Subcutaneous abdominal adipose tissue (tissue), 5 donors: ENCODE measurements around the gene CDKL2.
A peak's percentile ranks its signal among the peaks of the same experiment; 100 is the strongest.

ENCODE experiments used
- H3K27ac ChIP-seq: one replicate; pipeline ENCODE4 v1.7.0; 2013; ENCODE audit warnings: low read depth, mild to moderate bottlenecking, inconsistent platforms, low read length, moderate library complexity
- H3K27me3 ChIP-seq, 5 donors: one replicate each; pipeline ENCODE4 v1.7.0; 2013; ENCODE audit warnings: low read length in 5 of 5, inconsistent platforms in 1 of 5; ENCODE audit not compliant: control insufficient read depth in 5 of 5, insufficient read depth in 4 of 5
- H3K36me3 ChIP-seq, 5 donors: one replicate each; pipeline ENCODE4 v1.7.0; 2013; ENCODE audit warnings: low read length in 5 of 5; ENCODE audit not compliant: control insufficient read depth in 5 of 5, insufficient read depth in 5 of 5
- H3K4me1 ChIP-seq, 5 donors: one replicate each; pipeline ENCODE4 v1.7.0; 2013; ENCODE audit warnings: low read length in 5 of 5, mild to moderate bottlenecking in 3 of 5, moderate library complexity in 1 of 5; ENCODE audit not compliant: control insufficient read depth in 5 of 5, insufficient read depth in 5 of 5
- H3K4me3 ChIP-seq, 5 donors: one replicate each; pipeline ENCODE4 v1.7.0; 2013; ENCODE audit warnings: low read length in 5 of 5, low read depth in 1 of 5
- H3K9ac ChIP-seq, 5 donors: one replicate each; pipeline ENCODE4 v1.7.0; 2013; ENCODE audit warnings: low read length in 5 of 5, mild to moderate bottlenecking in 4 of 5, moderate library complexity in 3 of 5
- H3K9me3 ChIP-seq, 5 donors: one replicate each; pipeline ENCODE4 v1.7.0; 2013; ENCODE audit warnings: low read length in 5 of 5; ENCODE audit not compliant: control insufficient read depth in 5 of 5
- donor health status: healthy.
- donor health status: healthy.
- donor health status: healthy.
- donor health status: healthy.
- donor health status: healthy.

Gene CDKL2

DNA sequence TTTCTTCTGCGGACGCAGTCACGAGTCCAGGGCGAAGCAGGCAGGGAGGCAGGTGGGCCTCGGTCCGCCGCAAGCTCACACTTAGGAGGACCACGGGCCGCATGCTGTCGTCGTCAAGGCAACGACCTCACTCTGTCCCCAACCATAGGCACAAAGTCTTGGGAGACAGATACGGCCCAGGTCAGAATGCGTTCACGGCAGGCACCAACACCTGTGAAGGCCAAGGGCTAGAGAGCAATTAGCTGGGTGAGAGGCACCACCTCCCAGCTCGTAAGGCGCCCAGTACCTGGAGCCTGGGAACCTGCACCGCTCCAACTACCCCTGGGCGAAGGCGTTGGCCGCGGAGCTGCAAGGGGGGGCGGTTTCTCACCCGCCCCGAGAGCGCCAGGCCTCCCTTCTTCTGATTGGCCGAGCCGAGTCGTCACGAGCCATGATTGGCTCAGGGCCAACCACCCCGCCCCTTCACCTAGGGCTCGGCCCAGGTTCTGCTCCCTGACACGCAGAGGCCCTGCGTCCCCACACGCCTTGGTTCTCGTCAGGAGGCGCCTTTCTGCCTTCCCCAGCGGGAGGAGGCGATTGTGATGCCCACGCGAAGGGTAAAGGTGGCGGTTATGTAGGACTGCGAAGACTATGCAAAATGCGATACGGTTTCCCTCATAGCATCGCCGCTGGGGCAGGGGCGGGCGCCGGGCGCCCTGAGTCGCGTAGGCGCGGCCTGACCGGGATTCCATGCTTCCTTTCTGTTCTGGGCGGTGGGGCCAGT, at the start of gene CDKL2:
CDKL2 (minus strand) TSS at position 355 of the 763 bp plus-strand sequence. CDS start 4,540 bp downstream, outside the sequence.
- peak within 1 kb of the TSS; percentile 43 to 78 (median 63) for H3K9ac ChIP-seq
- peaks cover 2 to 14% (median 13%) of the 10 kb centered on the region in 5 donors for H3K4me1 ChIP-seq
- no peak within 1 kb of the TSS for H3K27ac ChIP-seq

DNA sequence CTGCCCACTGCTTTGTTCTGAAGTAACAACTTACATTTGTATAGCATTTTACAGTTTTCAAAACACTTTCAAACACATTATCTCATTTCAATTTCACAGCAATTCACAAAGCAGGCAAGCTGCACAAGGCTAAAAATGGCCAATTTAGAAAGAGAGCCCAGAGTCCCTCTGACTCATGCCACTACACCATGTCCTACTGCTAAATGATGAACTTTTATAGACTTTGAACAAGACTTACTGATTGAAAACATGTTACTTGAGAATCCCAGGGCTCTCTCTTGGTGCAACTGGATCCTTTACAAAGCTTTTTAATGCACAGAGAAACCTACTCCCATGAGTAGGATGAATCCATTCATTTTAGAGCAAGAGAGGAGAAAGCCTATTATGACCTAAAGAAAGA, 48.6 kb upstream of the CDKL2 start:
- Histone ChIP-seq H3K27ac (no peak overlapping the region), H3K27me3 (no peaks in the 10 kb centered on the region), H3K36me3 (no peaks in the 10 kb centered on the region), H3K9ac (no peak overlapping the region), H3K4me3 (no peak overlapping the region), H3K9me3 (no peaks in the 10 kb centered on the region), H3K4me1 (peaks cover 1 to 4% (median 3%) of the 10 kb centered on the region in 5 donors)

More for the DNA sequence above, at the start of gene CDKL2:
- H3K36me3 ChIP-seq, result no peaks in the 10 kb centered on the region
- no peaks in the 10 kb centered on the region for H3K27me3 ChIP-seq
- H3K9me3 ChIP-seq, result no peaks in the 10 kb centered on the region
- peak within 1 kb of the TSS; percentile 72 to 92 (median 83) for H3K4me3 ChIP-seq

DNA sequence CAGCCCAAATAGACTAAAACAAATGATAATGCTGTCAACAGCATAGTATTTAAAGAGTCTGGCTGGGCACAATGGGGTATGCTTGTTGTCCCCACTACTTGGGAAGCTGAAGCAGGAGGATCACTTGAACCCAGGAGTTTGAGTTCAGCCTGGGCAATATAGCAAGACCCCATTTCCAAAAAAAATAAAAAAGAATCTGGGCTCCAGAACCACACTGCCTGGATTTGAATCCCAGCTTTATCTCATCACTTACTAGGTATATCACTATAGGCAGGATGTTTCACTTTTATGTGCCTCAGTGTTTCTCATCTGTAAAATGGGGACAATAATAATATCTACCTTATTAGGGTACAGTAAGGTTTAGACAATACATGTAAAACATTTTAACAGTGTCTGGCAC, 48.1 kb upstream of the CDKL2 start:
- Histone ChIP-seq H3K9ac (no peak overlapping the region), H3K9me3 (no peaks in the 10 kb centered on the region), H3K27ac (no peak overlapping the region), H3K36me3 (no peaks in the 10 kb centered on the region), H3K4me1 (peaks cover 4 to 9% (median 7%) of the 10 kb centered on the region in 5 donors), H3K27me3 (no peaks in the 10 kb centered on the region), H3K4me3 (no peak overlapping the region)

DNA sequence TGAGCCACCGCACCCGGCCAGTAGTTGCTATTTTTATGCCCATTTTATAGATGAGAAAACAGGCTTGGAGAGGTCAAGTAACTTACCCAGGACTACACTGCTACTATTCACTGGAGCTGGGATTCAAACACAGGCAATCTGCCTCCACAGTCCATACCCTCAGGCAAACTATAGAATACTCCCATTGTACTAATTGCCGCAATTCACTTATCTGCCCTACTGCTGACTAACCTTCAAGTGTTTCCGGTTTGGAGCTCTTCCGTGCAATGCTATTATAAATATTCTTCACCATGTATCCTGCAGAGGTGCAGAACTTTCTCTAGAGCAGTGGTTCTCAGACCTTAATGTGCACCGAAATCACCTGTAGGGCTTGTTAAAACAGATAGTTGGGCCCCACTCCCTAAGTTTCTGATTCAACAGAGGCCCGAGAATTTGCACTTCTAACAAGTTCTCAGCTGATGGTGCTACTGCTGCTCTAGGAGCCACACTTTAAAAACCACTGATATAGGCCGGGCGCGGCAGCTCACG, 44.7 kb upstream of the CDKL2 start:
- H3K9ac ChIP-seq, result no peak overlapping the region

DNA sequence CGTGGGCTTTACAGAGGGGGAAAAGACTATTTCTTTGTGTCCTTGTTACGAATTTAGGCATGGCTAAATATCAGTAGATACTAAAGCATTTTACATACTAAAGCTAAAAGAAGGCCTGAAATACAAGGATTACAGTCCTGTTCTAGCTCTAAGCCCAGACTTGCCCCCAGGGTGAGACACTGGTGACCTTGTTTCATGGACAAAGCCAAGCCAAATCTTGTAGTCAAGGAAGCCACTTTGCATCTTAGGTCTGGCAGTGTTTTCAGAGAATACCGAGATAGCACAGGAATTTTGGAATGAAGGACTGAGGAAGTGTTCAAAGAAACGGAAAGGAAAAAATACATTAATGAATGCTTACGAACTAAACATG, 43.6 kb upstream of the CDKL2 start:
- Histone ChIP-seq H3K4me1 (peaks cover 7 to 31% (median 24%) of the 10 kb centered on the region in 5 donors), H3K4me3 (peak overlapping the region; percentile 81 to 100 (median 99)), H3K9ac (peak overlapping the region; percentile 79 to 94 (median 85)), H3K27ac (peak overlapping the region; percentile 95), H3K27me3 (no peaks in the 10 kb centered on the region), H3K9me3 (no peaks in the 10 kb centered on the region), H3K36me3 (no peaks in the 10 kb centered on the region)

More for the DNA sequence above, 44.7 kb upstream of the CDKL2 start:
- Histone ChIP-seq H3K27ac (no peak overlapping the region), H3K9me3 (no peaks in the 10 kb centered on the region), H3K4me1 (peaks cover 7 to 31% (median 22%) of the 10 kb centered on the region in 5 donors), H3K36me3 (no peaks in the 10 kb centered on the region), H3K4me3 (no peak overlapping the region), H3K27me3 (no peaks in the 10 kb centered on the region)

DNA sequence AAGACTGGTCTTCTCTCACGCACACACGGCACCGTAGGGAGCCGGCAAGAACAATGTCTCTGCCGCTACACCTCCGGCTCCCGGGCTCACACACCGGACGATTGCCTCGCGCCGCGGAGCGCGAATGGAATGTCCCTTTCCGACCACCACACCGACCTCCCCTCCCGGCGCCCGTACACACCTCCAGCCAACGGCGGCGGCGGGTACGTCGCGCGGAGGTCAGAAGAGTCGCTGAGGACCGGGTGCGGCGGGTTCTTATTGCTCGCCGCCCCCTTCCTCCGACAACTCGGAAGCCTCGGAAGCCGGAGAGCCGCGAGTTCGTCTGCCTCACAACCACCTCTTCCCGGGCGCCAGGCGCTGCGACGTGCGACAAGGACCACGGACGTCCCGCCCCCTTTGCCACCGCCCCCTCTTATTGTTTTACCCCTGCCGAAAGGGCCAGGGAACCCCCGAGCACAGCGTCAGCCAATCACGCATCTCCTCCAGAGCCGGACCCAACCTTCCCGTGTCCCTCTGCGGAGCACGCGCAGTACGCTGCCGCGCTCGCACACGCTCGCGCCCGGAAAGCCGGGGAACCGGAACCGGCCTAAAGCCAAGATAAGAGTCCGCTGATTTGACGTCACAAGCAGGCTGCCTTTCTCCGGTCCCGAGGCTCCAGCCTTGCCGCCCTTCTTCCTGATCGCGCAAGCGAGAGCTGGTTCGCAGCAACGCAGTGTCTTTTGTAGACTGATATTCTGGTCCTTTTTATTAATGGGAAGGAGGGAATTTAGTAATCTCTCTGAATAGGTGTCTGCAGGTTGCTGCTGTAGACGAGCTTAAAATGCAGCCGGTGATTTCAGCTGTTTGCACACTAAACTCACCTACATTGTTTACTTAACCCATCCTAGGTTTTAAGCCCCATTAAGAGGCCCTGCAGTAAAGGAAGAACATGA, 43.0 kb upstream of the CDKL2 start, which contains the start of gene G3BP2:
G3BP2 (minus strand) TSS at position 385 of the 932 bp plus-strand sequence. CDS start 11,386 bp downstream, outside the sequence.
- peak within 1 kb of the TSS; percentile 92 to 96 (median 93) for H3K9ac ChIP-seq
- H3K4me3 ChIP-seq, result peak within 1 kb of the TSS; percentile 94 to 100 (median 99)
- H3K36me3 ChIP-seq, result no peaks in the 10 kb centered on the region
- no peaks in the 10 kb centered on the region for H3K9me3 ChIP-seq
- H3K27me3 ChIP-seq, result no peaks in the 10 kb centered on the region
- peak within 1 kb of the TSS; percentile 95 for H3K27ac ChIP-seq
- peaks cover 7 to 31% (median 24%) of the 10 kb centered on the region in 5 donors for H3K4me1 ChIP-seq

DNA sequence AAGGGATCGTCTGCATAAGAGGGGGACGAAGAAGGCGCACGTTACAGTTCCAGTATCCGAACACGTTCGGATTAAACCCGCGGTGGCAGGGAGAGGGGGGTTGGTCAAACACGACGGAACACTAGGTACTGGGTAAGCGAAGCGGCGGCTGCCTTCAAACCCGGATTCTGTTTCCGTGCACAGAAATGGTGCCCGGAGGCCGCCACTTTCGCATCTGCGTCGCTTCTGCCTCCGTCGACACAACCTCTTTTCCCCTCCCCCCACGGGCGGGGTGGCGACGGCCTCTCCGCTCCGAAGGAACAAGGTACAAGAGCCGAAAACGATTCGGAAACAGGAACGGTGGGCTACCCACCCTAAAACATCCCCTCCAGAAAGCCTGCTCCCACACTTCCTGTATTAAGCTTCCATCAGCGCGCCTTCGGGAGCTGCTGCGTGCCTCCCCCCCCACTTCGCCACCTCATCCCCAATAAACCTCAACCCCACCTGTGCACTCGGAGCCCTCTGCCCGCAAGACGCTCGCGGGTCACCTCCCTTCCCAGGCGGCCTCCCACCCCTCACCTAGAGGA, 42.2 kb upstream of the CDKL2 start:
- peak overlapping the region; percentile 95 for H3K27ac ChIP-seq
- no peaks in the 10 kb centered on the region for H3K27me3 ChIP-seq
- no peaks in the 10 kb centered on the region for H3K36me3 ChIP-seq
- peak overlapping the region; percentile 94 to 100 (median 99) for H3K4me3 ChIP-seq
- no peaks in the 10 kb centered on the region for H3K9me3 ChIP-seq
- peak overlapping the region; percentile 84 to 96 (median 92) for H3K9ac ChIP-seq
- peaks cover 7 to 31% (median 24%) of the 10 kb centered on the region in 5 donors for H3K4me1 ChIP-seq

DNA sequence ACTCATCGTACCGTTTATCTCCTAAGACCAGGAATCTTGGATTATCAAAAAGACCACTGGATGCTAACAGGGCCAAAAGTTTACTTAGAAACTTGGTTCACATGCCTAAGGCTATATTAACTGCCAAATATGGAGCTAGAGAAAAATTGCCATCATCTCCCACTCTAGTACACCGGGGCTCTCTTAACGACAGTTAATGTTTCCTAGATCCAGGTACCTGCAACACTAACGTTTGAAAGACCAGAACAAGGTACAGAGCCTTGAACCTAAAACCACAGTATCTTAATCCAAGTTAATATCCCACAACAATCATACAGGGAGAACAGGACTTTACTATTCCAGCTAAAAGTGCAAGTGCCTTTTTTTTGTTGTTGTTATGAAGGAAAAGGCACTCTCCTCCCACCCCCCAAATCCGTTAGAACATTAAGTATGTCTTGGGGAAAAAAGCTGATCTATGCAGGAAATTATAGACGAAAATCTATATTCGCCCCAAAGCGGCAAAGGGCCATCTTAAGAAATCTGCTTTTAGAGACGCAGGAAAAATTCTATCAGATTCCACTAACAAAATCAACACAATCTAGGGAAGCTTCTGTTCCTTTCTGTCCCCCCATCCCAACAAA, 41.6 kb upstream of the CDKL2 start:
- Histone ChIP-seq H3K36me3 (no peaks in the 10 kb centered on the region), H3K27ac (peak overlapping the region; percentile 95), H3K9ac (peak overlapping the region; percentile 84 to 96 (median 92)), H3K4me1 (peaks cover 7 to 31% (median 24%) of the 10 kb centered on the region in 5 donors), H3K4me3 (peak overlapping the region; percentile 94 to 100 (median 99)), H3K9me3 (no peaks in the 10 kb centered on the region), H3K27me3 (no peaks in the 10 kb centered on the region)

DNA sequence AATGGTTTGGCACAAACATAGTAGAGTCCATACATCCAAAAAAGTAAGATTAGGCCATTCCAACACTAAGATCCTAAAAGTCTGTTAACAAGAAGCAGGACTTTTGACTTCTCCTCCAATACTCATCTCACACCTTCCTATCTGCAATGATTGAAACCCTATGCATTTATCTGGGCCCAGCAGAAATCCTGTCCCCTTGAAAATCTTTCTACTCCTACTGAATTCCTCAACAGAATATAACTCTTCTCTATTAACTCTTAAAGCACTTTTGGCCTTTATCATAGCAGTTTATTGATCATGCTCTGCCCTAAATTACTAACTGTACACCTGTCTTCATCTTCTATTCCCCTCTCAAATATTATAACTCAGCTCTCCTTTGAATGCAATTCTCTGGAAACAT, 38.3 kb upstream of the CDKL2 start:
- Histone ChIP-seq H3K27me3 (no peaks in the 10 kb centered on the region), H3K4me3 (no peak overlapping the region), H3K4me1 (peaks cover 3 to 24% (median 18%) of the 10 kb centered on the region in 5 donors), H3K27ac (no peak overlapping the region), H3K9me3 (no peaks in the 10 kb centered on the region), H3K36me3 (no peaks in the 10 kb centered on the region), H3K9ac (no peak overlapping the region)
